Loucy (cell line): ENCODE data around the gene FASLG.

Source experiments
- CTCF ChIP-seq: fragments of 200-600 bp; sonication (generic); conservative IDR thresholded peaks from 2 replicates; pipeline ENCODE4 v1.5.1; 2014; ENCODE audit warnings: mild to moderate bottlenecking, antibody characterized with exemption, low read length
- EZH2phosphoT487 ChIP-seq: fragments of 200-600 bp; IDR thresholded peaks from 2 replicates; pipeline ENCODE4 v1.6.1; 2018; ENCODE audit warnings: antibody characterized with exemption, mild to moderate bottlenecking, moderate library complexity, borderline replicate concordance

- TF ChIP-seq CTCF (no peak), EZH2phosphoT487 (no peak)
These were observed 2.2 kb downstream of the FASLG start for GRCh38 chr1:172661107-172661506.
